ENCODE data around the gene KRTAP10-2.

The KRTAP10-2 gene

DNA sequence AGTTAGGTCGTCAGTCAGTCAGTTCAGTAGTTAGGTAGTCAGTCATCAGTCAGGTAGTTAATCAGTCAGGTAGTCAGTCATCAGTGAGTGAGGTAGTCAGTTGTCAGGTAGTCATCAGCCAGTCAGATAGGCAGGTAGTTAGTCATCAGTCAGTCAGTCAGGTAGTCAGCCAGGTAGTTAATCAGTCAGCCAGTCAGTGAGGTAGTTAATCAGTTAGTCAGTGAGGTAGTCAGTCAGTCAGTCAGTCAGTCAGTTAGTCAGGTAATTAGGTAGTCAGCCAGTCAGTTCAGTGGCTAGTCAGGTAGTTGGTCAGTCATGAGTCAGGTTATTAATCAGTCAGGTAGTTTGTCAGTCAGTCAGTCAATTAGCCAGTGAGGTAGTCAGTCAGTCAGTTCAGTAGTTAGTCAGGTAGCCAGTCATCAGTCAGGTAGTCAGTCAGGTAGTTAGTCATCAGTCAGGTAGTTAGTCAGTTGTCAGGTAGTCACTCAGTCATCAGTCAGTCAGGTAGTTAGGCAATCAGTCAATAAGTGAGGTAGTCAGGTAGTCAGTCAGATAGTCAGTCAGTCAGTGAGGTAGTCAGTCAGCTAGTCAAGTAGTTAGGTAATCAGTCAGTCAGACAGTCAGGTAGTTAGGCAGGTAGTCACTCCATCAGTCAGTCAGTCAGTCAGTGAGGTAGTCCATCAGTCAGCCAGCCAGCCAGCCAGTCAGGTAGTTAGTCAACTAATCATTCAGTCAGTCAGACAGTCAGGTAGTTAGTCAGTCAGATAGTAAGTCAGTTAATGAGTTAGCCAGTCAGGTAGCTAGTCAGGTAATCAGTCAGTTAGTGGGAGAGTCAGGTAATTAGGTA lies 27.5 kb downstream of the KRTAP10-2 start (continued):
- TF ChIP-seq, protein P1, sequence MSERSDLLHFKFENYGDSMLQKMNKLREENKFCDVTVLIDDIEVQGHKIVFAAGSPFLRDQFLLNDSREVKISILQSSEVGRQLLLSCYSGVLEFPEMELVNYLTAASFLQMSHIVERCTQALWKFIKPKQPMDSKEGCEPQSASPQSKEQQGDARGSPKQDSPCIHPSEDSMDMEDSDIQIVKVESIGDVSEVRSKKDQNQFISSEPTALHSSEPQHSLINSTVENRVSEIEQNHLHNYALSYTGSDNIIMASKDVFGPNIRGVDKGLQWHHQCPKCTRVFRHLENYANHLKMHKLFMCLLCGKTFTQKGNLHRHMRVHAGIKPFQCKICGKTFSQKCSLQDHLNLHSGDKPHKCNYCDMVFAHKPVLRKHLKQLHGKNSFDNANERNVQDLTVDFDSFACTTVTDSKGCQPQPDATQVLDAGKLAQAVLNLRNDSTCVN (tag by site-specific recombination; optimal IDR thresholded peaks at IDR 0.05) = no peak
- no peak for TF ChIP-seq WT1 (tag by site-specific recombination; IDR thresholded peaks at IDR 0.05)
- no peak for TF ChIP-seq ZNF121 (tag by site-specific recombination; IDR thresholded peaks at IDR 0.05)

DNA sequence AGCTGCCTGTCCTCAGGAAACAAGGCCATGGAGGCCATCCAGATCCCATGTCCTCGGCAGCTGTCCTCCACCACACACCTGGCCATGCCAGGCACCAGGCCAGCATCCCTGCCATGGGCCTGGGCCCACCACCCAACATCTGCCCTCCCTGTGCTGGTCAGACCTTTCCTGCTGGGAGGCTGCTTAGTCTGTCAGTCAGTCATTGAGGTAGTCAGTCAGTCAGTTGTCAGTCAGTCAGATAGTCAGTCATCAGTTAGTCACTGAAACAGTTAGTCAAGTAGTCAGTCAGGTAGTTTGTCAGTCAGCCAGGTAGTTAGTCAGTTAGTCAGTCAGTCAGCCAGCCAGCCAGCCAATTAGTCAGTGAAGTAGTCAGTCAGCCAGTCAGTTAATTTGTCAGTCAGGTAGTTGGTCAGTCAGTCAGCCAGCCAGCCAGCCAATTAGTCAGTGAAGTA lies 28.5 kb downstream of the KRTAP10-2 start:
- TF ChIP-seq ZBTB1 (tag by site-specific recombination; IDR thresholded peaks at IDR 0.05) (no peak), TRIM28 (IDR thresholded peaks at IDR 0.05; ENCODE audit: borderline replicate concordance, low read length) (no peak), ZNF2 (tag by site-specific recombination; IDR thresholded peaks at IDR 0.05) (no peak), ZNF169 (tag by site-specific recombination; IDR thresholded peaks at IDR 0.05) (no peak), ZNF24 (tag by site-specific recombination; IDR thresholded peaks at IDR 0.05) (no peak), ZFHX2 (tag by site-specific recombination; conservative IDR thresholded peaks at IDR 0.05) (no peak), ZNF302 (tag by site-specific recombination; IDR thresholded peaks at IDR 0.05; ENCODE audit: low read depth) (no peak), ZNF707 (tag by site-specific recombination; IDR thresholded peaks at IDR 0.05) (no peak), ZFP37 (tag by site-specific recombination; IDR thresholded peaks at IDR 0.05) (no peak), ZXDB (tag by site-specific recombination; IDR thresholded peaks at IDR 0.05) (no peak), ZSCAN23 (tag by site-specific recombination; IDR thresholded peaks at IDR 0.05) (no peak), ZNF174 (tag by site-specific recombination; IDR thresholded peaks at IDR 0.05) (no peak)
- TF ChIP-seq, protein P2, sequence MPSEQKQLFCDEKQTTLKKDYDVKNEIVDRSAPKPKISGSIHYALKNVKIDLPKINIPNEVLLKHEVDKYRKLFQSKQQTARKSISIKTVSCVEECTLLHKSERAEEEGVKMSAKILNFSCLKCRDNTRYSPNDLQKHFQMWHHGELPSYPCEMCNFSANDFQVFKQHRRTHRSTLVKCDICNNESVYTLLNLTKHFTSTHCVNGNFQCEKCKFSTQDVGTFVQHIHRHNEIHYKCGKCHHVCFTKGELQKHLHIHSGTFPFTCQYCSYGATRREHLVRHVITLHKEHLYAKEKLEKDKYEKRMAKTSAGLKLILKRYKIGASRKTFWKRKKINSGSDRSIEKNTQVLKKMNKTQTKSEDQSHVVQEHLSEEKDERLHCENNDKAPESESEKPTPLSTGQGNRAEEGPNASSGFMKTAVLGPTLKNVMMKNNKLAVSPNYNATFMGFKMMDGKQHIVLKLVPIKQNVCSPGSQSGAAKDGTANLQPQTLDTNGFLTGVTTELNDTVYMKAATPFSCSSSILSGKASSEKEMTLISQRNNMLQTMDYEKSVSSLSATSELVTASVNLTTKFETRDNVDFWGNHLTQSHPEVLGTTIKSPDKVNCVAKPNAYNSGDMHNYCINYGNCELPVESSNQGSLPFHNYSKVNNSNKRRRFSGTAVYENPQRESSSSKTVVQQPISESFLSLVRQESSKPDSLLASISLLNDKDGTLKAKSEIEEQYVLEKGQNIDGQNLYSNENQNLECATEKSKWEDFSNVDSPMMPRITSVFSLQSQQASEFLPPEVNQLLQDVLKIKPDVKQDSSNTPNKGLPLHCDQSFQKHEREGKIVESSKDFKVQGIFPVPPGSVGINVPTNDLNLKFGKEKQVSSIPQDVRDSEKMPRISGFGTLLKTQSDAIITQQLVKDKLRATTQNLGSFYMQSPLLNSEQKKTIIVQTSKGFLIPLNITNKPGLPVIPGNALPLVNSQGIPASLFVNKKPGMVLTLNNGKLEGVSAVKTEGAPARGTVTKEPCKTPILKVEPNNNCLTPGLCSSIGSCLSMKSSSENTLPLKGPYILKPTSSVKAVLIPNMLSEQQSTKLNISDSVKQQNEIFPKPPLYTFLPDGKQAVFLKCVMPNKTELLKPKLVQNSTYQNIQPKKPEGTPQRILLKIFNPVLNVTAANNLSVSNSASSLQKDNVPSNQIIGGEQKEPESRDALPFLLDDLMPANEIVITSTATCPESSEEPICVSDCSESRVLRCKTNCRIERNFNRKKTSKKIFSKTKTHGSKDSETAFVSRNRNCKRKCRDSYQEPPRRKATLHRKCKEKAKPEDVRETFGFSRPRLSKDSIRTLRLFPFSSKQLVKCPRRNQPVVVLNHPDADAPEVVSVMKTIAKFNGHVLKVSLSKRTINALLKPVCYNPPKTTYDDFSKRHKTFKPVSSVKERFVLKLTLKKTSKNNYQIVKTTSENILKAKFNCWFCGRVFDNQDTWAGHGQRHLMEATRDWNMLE (tag by site-specific recombination; conservative IDR thresholded peaks at IDR 0.05; ENCODE audit: low read depth) = no peak
- POLR2A ChIA-PET = no interaction called here

More for the DNA sequence above, 28.5 kb downstream of the KRTAP10-2 start:
- no peak overlapping the region for H3K4me3 ChIP-seq (ENCODE audit: low read depth, low read length)
- no peak overlapping the region for H3K27ac ChIP-seq (ENCODE audit: extremely low read depth, low read depth, low read length)
- H3K36me3 ChIP-seq (ENCODE audit: control insufficient read depth in 2 of 2, insufficient read depth in 1 of 2, low read length in 2 of 2) = no peaks in the 10 kb centered on the region
- CTCF ChIA-PET = interaction anchor here (0.6 kb wide), 1 partner anchor 176 kb away, joined by 3 read pairs; no protein-coding TSS in a partner anchor
- no peaks in the 10 kb centered on the region for H3K4me1 ChIP-seq (ENCODE audit: control insufficient read depth, insufficient read depth, low read length)
- H3K9me3 ChIP-seq (ENCODE audit: control insufficient read depth, insufficient read depth, low read depth, low read length) = no peaks in the 10 kb centered on the region

All from HEK293 (cell line).